Esophagus mucosa (tissue), 1 donor: ENCODE data around the gene SAMD13. TPM values are rescaled to one million over a fixed set of nuclear protein-coding genes. Genes with fewer than 3 reads are reported as not detected.

ENCODE experiments used
- ATAC-seq: fragments of 200-7000 bp; cut with Tn5 transposase; one replicate; pipeline ENCODE4 v1.9.1; 2020
- total RNA-seq: library from RNA; stranded (reverse); gene quantifications from one replicate; pipeline ENCODE4 v1.2.4, GENCODE V29; 2023
- donor health status: DM: yes; HTN: yes; CAD: no.

Gene SAMD13
- total RNA-seq, 1 donor from 2014 or later, result 0.44 TPM

DNA sequence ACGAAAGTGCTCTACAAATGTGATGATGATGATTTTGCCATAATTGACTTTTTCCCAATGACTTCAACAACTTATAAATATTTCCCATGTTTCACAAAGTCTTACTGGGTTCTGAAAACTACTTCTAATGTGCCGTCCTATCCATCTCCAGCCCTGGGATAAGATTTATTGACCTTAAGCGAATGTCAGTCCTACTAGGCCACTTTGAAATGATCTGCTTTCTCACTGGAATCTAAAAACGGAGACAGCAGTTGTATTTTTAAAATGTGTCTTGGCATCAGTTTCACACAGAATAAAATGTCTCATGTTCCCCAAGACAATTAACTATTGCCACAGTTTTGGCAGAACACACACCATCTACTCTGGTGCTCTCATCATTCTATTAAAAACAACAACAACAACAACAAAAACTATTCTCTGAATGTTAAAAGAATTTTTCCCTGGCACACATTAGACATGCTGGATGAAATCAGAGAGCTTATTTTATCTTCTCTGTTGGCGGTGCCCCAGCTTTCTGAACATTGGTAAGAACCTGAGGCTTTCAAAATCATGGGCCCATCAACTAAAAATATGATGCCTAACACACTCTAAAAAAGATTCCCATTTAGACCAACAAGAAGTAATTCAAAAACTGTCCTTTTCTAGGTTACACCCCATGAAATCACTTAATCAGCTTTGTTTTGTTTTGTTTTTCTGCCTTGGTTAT is 73.6 kb downstream of the SAMD13 start:
- no peak for ATAC-seq

DNA sequence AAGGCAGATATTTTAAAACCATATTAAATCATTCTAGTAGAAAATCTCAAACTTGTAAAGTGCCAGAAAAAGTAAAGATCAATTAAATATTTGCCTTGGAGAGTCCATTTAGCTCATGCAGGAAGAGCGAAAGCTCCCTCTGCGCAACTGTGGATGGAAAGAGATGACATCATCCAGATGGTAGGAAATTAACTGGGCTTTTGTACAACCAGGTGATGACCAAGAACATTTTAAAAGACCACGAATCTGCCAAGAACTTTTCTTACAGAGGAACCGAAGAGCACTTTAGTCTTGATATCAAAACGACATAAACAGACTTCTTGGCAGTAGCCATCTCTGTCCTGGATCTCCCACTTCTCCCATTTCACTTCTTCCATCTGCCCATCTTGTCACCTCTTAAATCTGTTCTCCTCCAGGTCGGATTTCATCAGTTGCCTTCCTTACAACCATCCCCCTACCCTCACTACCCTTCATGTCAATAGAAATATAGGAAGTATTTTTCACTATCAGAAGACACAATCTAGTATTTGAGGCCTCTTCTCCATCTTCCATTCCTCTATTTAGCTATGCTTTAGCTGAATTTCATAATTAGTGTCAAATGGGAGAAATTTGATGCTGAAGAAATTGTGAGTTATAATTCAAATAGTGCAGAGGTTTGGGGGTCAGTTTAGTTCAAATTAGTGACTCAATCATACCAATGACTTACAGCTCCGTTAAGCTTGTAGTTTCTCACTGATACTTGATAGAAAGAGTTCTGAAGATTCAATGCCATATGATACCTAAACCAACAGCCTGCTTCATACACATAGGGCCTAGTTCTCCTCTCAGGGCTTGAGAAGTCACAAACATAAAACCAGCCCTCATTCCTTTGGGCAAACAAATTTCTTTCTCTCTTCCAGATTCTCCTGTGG is 74.7 kb downstream of the SAMD13 start:
- ATAC-seq, result no peak

DNA sequence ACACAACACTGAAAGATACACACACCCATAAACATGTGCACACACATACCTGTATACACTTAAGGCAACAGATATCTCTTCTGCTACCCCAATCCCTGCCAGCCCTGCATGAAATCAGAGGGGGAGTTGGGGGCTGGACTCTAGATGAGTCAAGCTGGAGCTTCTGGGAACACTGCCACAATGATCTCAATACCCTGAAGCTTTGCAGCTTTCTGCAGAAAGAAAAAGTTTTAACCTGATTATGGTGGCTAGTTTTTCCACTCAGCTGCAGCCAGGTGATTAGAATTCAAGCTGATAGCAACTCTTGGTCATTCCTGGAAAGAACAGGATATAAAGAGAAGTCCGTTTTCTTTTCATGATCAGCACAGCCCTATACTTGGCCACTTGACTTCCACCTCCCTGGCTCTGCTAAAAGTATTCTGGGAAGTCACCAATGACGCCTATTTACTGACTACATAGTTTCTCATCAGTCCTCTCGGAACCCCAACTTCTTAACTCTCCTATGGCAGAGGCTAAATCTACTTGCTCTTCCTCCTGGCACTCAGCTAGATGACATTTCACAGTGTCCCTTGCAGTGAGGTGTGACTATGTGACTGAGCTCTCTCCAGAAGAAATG is 76.1 kb downstream of the SAMD13 start:
- ATAC-seq, result no peak

DNA sequence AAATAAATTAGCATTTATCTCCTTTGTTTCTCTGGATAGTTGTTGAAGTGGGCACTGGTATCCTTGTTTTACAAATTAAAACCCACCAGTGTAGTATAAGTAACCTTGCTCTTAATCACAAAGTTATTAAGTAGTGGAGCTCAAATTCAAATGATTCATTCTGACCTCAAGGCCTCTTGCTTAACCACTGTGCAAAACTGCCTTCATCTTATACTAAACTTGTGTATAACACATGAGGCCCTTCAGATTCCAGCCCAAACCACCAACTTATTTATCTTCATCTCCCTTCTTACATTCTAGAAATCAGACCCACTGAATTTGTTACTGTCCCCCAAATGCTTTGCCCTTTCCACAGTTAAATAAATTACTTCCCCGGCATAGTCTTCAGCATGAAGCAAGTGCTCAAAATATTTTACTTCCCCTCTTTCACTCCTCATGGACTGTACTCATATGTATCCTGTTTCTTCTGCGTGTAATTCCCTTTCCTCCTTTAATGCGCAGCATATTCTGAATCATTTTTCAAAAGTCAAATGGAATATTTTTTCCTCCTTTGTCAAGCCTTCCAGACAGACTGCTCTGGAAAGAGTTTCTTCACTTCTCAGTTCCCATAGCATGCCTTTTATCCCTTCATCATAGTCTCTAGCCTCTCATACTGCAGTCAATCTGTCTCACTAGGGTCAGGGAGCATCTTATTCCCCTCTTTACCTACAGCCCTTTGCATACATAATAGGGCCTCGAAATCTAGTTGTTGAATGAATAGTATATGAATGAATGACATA is 77.8 kb downstream of the SAMD13 start:
- no peak for ATAC-seq

DNA sequence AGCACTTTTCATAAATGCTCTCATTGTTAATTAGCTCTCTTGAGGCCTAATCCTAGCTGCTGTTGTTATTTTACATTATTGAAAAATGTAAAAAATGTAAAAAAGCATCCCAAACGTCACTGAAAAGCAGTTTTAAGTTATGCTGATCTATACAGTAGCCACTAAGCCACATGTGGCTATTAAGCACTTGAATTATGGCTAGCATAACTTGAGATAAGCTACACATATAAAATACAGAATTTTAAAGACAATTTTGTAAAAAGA is 78.3 kb downstream of the SAMD13 start:
- ATAC-seq, result no peak

DNA sequence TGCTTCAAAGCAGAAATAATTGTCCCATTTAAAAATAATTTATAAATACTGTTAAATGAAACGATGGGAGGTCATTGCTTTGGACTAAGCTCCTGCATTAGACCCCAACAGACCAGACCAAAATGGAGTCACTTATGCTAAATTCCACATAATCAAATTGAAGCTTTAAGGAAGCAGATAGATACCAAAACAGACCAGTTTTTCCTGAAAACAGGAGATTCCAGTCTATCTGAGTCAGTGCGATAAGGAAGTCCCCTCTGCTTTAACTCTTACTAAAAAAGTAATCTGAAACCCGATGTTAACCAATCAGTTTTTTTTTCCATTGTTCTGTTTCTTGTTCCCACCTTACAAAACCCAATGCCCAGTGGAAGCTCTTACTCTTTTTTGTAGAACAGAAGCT is 80.6 kb downstream of the SAMD13 start:
- ATAC-seq, result no peak

DNA sequence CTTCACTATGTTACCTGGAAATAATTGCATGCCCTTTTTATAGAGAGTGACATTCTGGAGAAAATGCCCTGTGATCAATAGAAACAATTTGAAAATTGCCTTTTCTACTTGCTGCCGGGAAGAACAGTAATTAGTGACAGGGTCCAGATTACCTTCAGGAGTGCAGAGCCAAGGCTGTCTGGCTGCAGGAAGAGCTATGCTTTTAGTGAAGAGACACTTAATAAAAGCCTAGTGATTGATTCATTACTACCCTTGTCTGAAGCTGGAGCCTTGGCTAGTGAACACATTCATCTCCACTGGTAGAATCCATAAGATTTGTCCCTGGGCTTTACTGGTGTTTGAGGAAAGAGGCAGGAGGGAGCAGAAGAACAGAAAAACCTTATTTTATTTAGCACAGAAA is 83.8 kb downstream of the SAMD13 start:
- ATAC-seq, result no peak

DNA sequence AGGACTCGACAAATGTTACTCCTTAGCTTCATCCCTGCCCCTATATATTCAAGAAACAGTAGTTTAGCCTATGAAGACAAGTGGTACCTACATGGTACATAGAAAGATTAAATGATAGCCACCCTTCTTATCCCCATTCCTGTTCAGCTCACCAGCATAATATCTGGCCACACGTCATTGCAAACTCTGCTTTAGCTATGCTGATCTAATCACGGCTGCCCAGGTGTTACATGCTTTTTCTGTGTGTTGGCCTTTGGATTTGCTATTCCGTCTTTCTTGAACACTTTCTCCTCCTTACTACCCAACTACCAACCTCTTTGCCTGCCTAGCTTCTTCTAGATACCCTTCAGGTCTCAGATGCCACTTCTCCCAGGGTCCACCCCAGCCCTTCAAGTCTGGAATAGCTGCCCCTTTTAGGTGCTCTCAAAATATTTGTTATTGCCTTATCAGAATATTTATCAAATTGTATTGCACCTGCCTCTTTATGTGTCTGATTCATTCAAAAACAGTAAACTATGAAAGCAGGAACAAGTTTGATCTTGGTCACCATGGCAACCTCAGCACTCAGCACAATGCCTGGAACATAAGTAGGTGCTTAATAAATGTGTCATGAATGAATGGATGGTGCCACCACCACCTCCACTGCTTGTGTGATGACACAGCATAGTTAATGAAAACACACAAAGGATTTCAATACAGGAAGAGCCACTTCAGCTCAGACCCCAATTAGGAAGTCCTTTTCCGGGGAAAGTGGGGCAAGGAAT is 85.4 kb downstream of the SAMD13 start:
- no peak for ATAC-seq

DNA sequence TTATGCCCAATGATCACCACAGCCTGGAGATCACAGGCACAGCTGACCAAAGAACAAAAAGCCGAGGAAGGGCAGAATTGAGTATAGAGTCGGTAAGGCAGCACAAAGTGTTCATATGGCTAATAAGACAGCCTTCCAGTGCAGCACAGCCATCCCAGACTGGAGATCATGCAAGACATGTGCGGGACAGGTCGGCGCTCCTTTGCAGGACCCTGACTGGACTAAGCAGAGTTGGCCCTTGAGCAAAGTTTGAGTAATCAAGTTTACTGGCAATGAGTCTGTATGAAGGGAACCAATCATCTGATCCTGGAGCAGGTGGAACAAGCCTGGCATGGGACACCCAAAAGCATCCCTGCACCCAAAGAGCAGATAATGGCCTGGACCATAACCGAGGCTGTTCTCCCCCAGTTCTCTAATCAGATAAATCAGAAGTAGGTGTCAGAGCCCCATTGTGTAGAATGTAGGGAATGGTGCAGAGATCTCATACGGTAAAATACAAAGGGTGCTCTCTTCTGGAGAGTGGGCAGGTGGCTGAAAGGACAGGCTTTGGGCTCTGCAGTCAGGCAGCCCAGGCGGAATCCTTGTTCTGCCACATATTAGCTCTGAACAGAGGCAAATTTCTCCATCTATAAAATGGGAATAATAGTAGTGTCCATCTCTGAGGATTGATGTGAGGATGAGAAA is 86.1 kb downstream of the SAMD13 start:
- no peak for ATAC-seq

DNA sequence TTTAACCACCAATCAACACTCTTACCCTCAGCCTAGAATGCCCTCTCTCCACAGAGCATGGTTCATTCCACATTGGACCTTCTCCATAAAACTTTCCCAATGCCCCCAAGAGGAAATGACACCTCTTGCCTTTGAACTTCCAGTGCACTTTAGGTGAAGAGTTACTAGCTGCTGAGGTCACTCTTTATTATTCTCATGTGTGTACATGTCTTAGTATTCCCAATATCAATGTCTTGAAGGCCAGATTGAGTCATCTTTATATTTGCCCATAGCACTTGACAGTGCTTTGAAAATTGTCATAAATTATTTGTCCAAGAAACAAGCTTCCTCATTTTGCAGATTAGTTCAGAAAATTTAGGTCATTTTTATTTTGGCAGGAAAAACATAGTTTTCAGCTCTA is 88.7 kb downstream of the SAMD13 start:
- ATAC-seq, result peak; percentile 23

DNA sequence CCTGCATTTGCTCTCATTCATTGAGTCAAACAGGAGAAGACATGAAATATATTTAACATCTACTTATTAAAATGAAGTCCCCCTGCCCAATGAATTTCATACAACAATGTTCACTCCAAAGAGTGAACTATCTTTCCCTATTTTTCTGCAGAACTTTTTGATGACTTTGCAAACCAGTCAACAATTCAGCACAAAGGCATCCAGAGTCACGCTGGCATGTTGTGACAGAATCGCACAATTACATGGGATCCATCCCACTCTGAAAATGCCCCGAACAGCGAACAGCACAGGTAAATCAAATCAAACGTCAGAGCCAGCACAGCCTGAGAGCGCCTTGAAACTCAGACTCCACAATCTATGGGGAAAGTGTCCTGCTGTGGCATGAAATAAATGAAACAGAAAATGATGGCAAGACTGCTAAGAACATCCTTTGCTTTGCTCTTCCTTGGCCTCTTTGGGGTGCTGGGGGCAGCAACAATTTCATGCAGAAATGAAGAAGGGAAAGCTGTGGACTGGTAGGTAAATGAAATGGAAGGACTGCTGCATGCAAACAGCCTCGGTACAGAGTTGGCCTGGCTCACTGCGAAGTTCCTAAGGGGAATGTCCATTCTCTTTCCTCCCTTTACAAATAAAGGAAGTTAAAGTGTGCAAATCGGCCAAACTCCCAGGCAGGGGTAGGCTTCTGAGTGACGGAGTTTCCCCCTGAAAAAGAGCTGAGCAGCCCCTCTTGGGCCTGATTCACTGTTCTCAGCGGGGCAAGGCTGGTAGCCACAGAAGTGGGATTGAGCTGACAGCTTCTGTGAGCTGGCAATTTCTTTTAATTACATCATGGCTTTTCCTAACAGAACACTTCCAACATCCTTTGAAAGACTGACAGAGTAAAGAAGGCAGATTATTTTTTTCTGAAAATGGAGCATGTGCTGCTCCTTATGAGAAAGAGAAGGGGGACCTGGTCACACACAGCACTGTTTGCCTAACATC is 97.0 kb downstream of the SAMD13 start, which contains the start of gene DNASE2B:
TSS of gene DNASE2B (plus strand) at position 310 of the 981 bp plus-strand sequence. CDS start at position 391, 81 bp downstream.
- no peak for ATAC-seq

Other genes with a start within 250 kb of the SAMD13 start
- gene PRKACB, start 157.4 kb upstream of the SAMD13 start, total RNA-seq, result 13.4 TPM
- gene DNASE2B, start 96.8 kb downstream of the SAMD13 start, total RNA-seq, result not detected
- 24.4 TPM for gene RPF1, start 177.6 kb downstream of the SAMD13 start, total RNA-seq
- gene SPATA1, start 204.7 kb downstream of the SAMD13 start, total RNA-seq, result 1.1 TPM
- 93.1 TPM for gene GNG5, start 204.9 kb downstream of the SAMD13 start, total RNA-seq